GM19455 (cell line): ENCODE data around the gene MAGEA9B.
"Not testable (repeated sequence)": the region's sequence is repeated elsewhere in the genome, so short reads cannot be mapped to it uniquely, and the experiment has no call there.

Experiments used
- ATAC-seq: cut with Tn5 transposase; IDR thresholded peaks from one replicate; pipeline ENCODE4 v1.9.1; 2021; ENCODE audit not compliant: unreplicated experiment

MAGEA9B gene

DNA sequence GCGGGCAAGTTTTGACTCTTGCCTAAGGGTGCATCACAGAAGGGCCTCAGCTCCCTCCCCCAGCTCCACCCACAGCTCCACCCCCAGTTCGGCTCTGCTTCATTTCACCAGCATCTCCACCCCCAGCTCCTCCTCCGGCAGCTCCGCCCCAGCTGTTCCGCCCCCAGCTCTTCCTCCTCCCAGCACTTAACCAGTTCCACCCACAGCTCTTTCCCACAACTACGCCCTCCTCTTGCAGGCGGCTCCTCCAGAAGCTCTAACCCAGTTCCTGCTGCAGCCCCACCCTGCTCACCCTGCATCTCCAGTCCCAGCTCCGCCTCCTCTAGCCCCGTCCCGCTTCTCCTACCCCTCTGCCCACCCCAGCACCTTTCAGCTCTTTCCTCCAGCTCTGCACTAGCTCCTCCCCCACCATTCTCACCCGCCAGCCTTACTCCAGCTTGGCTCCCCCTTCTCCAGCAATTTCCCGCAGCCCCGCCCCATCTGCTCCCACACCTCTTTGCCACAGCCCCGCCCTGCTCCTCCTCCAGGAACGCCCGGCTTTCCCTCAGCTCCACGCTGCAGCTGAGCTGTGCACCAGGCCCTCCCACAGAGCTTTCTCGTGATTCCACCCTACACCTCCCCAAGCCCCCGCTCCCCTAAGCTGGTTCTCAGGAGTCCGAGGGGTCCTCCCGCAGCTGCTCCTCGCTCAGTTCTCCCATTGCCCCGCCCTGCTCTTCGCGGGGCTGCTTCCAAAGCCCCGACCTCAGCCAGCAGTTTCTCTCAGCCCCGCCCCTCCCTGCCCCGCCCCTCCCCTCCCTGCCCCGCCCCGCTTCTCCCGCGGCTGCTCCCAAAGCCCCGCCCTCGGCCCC is 47.8 kb downstream of the MAGEA9B start:
- ATAC-seq, result peak; percentile 36

- not testable (repeated sequence) for ATAC-seq
These were observed 49.8 kb downstream of the MAGEA9B start for GRCh38 chrX:149537474-149537873.

- not testable (repeated sequence) for ATAC-seq
These were observed 52.2 kb downstream of the MAGEA9B start for GRCh38 chrX:149534926-149535602.

DNA sequence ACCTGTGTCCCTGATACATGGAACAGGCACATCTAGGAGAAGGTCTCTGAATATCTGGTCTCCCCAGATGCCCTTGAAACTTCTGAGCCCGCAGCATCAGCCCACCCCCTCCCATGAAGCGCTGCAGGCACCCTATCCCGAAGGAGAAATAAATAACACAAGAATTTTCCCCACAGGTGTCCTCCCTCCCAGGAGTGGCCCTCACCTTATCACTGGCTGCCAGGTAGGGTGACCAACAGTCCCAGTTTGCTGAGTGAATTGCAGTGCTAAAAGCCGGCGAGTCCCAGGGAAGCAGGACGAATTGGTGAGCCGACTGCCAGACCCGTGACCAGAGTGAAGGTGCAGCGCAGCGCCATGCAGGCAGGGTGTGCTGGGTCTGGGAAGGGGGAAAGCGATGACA is 53.3 kb downstream of the MAGEA9B start:
- ATAC-seq, result not testable (repeated sequence)

DNA sequence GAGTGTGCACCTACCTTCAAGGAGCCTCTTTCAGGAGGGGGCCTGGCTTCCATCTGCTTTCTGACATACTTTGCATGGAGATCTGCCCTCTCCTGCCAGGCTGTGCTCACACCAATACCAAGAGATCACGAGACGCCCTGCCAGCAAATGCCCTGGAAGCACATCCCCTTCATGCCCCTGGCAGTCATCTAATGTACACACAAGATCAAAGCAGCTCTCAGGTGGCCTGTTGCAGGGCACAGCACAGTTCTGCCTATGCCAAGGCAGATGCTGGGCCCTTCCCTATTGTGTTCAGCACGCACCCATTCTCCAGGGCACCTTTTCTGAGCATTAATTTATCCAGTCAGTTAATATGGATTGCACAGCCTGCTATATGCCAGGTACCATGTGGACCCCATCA is 54.4 kb downstream of the MAGEA9B start:
- ATAC-seq, result not testable (repeated sequence)
